Brain pericyte (primary cell): ENCODE results near the gene CADPS2.

Experiments used
- DNase-seq: peaks from one replicate; pipeline ENCODE4 v3.0.0-alpha.2; 2012; ENCODE audit warnings: low read depth, low spot score

CADPS2 gene

GRCh38 chr7:122457969-122458368 lies 428.3 kb downstream of the CADPS2 start:
- no peak for DNase-seq

DNA sequence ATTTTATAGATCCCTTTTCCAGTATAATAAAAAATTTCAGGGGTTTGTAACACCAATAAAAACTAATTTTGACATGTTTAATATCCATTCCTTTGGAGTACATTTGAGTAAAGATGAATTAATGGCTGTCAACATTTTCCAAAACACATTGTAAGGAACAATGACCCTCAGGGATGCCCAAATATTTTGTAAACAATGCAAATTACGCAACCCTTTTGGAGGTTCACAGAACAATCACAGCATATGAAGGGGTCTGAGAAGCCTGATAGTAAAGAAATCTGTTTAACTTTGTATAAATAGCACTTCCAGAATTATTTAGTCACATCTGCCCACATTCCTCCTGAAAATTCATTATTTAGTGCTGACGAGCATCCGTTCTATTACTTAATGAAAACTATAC lies 428.9 kb downstream of the CADPS2 start:
- DNase-seq, result no peak

DNA sequence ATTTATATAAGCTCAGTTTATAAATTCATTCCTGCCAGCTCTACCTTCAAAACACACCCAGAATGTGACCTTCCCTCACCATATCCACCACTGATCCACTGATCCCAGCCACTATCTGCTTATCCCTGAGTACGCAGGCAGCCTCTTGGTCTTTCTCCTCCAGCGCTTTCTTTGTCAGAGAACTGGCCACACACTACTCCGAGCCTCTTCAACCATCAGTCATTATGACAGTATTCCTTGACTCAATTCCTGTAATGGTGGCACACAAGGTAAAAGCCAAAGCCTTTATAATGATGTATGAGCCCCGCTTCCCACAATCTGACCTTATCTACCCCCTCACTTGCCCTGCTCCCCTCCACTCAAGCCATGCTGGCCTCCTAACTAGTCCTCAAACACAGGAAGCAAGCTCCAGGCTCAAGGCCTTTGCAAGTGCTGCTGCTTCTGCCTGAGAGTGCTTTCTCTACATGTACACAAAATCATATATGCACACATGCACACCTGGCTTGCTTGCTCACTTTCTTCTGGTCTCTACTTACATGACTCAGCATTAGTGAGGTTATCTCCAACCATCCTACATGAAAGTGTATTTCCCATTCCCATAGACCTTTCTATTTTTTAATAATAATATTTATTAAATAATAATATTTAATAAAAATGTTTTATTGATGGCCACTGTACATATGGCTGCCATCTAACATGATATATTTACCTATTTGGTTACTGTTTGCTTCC lies 431.3 kb downstream of the CADPS2 start:
- no peak for DNase-seq

DNA sequence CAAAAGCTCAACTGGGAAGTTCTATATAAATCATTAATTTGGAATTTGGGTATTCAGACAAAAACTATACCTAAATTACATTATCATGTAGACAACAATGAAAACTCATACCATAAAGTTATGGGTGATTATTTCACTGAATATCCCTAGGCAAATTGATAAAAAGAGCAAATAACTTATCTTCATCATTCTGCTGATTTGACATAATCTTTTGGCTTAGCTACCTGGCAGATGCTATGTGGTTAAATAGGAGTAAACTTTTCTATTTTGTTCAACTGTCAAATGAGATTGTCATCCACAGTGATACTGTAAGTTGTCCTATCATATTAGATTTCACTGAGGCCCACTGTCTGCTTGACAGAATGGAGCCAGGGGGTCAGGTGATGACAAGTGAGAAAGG lies 432.8 kb downstream of the CADPS2 start:
- DNase-seq, result no peak

DNA sequence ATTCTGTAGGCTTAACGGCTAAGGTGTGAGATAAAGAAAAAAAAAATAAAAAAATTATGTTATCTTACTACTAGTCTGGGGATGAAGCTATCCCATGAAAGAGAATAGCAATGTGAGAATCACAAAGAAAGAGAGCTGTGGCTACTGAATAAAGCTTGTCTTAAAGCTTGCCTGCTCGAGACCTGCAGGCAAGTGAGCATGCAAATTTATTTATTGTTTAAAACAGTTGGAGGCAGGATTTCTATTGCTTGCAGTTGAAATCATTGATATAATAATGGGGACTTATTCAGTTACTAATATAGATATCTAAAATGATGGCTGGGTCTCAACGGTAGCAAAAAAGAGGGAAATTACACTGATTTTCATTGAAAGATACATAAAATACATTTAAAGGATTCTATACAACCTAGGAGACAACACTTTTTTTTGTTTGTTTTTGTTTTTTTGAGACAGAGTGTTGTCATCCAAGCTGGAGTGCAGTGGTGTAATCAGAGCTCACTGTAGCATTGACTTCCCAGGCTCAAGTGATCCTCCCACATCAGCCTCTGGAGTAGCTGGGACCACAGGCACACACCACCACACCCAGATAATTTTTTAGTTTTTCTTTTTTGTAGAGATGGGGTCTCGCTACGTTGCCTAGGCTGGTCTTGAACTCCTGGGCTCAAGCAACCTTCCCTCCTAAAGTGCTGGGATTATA lies 437.2 kb downstream of the CADPS2 start:
- no peak for DNase-seq

GRCh38 chr7:122442929-122443328 lies 443.3 kb downstream of the CADPS2 start:
- DNase-seq, result no peak

- no peak for DNase-seq
Observed at GRCh38 chr7:122438492-122438891, 447.8 kb downstream of the CADPS2 start.

GRCh38 chr7:122438006-122438405 lies 448.3 kb downstream of the CADPS2 start:
- DNase-seq, result no peak

GRCh38 chr7:122433765-122434164 lies 452.5 kb downstream of the CADPS2 start:
- no peak for DNase-seq

- DNase-seq, result no peak
Observed at GRCh38 chr7:122430710-122431109, 455.6 kb downstream of the CADPS2 start.

DNA sequence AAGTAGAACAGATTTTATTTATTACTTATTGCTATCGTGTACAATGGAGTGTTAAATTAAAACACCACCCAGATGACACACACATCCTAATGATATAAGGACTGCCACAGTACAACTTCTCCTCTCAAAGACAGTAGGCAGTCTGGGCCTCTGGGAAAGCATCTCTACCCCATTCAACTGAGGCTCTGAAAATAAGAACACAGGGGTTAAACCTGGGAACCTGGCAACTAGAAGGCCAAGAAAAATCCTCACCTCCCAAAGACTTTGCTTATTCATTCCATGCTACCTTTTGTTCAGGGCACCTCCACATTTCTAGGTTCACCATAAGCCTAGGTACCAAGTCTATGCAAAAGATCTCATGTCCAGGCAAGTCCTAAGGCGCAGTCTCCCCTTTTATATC lies 456.3 kb downstream of the CADPS2 start:
- no peak for DNase-seq

- DNase-seq, result no peak
Observed at GRCh38 chr7:122425731-122426130, 460.5 kb downstream of the CADPS2 start.

DNA sequence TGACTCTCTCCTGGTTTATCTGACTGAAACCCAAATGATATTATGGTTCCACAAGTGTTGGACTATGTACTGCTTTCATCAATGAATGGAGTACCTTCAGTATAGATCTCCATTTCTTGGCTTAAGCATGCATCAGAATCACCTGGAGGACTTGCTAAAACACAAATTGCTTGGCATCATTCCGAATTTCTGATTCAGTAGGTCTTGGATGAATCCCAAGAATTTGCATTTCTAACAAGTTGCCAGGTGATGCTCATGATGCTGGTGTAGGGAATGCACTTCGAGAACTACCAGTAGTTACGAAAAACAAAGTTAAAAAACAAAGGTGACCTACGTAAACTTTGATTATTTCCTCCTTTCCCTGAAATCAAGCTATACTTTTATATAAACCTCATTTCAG lies 462.7 kb downstream of the CADPS2 start:
- DNase-seq, result no peak

GRCh38 chr7:122416336-122416735 lies 469.9 kb downstream of the CADPS2 start:
- DNase-seq, result no peak

DNA sequence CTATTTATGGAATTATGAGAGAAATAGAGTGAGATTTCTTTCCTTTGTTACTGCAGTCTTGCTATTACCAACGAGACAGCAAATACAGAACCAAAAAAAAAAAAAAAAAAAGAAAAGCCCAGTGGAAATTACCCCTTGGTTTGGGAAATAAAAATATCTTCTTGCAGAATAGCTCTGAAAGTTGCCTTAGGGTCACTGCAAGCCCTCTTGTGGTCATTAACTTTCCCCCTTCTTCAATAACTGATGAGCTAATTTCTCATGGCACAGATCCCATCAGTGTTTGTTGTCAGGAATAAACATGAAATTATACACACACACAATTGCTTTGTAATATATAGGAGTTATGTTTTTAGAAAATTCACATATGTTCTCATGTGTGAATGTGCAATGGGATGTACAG lies 470.8 kb downstream of the CADPS2 start:
- DNase-seq, result no peak

DNA sequence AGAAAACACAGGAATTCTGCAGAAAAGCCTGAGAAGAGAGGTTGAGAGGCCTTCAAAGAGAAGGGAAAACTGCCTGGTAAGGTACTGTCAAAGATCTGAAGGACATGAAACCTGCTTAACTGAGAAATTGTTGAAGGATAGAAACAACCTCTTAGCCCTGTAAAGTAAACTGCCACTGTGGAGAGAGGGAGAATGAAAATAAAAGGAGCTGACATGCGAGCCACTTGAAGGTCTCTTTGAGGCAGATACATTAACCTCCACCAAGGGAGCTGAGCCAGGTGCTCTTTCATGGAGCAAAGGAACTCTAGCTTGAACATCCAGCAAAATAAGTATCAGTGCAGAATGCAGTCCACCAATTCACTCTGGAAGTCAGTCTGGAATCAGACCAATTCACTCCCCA lies 472.9 kb downstream of the CADPS2 start:
- no peak for DNase-seq

GRCh38 chr7:122412883-122413282 lies 473.4 kb downstream of the CADPS2 start:
- DNase-seq, result peak; percentile 22

GRCh38 chr7:122412441-122412840 lies 473.8 kb downstream of the CADPS2 start:
- no peak for DNase-seq

- DNase-seq, result no peak
Observed at GRCh38 chr7:122407195-122407594, 479.1 kb downstream of the CADPS2 start.

GRCh38 chr7:122403113-122403512 lies 483.1 kb downstream of the CADPS2 start:
- DNase-seq, result no peak

GRCh38 chr7:122402235-122402634 lies 484.0 kb downstream of the CADPS2 start:
- DNase-seq, result no peak

GRCh38 chr7:122397381-122397780 lies 488.9 kb downstream of the CADPS2 start:
- no peak for DNase-seq

- DNase-seq, result no peak
Observed at GRCh38 chr7:122394512-122394911, 491.7 kb downstream of the CADPS2 start.
